ENCODE measurements around the gene PDCD2L. TPM values are rescaled to one million over a fixed set of nuclear protein-coding genes. Genes with fewer than 3 reads are reported as not detected.
"Not testable (repeated sequence)": the region's sequence is repeated elsewhere in the genome, so short reads cannot be mapped to it uniquely, and the experiment has no call there.

The PDCD2L gene
- polyA plus RNA-seq, 1 donor (not counting 4 experiments of a cell fraction or from before 2014, with no cell fraction given), result 23.8 TPM

GRCh38 chr19:34386645-34387445 is 17.4 kb upstream of the PDCD2L start:
- Histone ChIP-seq H3K27me3 (ENCODE audit: control insufficient read depth, extremely low read depth, insufficient read depth, low read length) (no peaks in the 10 kb centered on the region), H2AFZ (ENCODE audit: control insufficient read depth, low read length) (no peak overlapping the region), H3K79me2 (ENCODE audit: control insufficient read depth, insufficient read depth, low read length) (no peaks in the 10 kb centered on the region), H4K20me1 (ENCODE audit: control insufficient read depth, extremely low read depth, insufficient read depth, low read length) (peaks cover 4% of the 10 kb centered on the region), H3K4me2 (ENCODE audit: control insufficient read depth, extremely low read depth, insufficient read depth, low read depth, low read length) (no peak overlapping the region), H3K9me1 (ENCODE audit: control insufficient read depth, extremely low read depth, insufficient read depth, low read length) (no peaks in the 10 kb centered on the region), H3K9me3 (ENCODE audit: control insufficient read depth, low read depth, low read length) (no peaks in the 10 kb centered on the region), H3K4me1 (ENCODE audit: control insufficient read depth, extremely low read depth, insufficient read depth, low read length) (no peaks in the 10 kb centered on the region), H3K9ac (ENCODE audit: control insufficient read depth, extremely low read depth, insufficient read depth, low read length) (no peak overlapping the region), H3K36me3 (ENCODE audit: control insufficient read depth in 2 of 2, extremely low read depth in 1 of 2, insufficient read depth in 2 of 2, low read length in 2 of 2) (peaks cover 75 to 88% of the 10 kb centered on the region in 2 experiments), H3K4me3 (ENCODE audit: control insufficient read depth in 2 of 3, extremely low read depth in 1 of 3, insufficient read depth in 2 of 3, low read depth in 1 of 3, low read length in 3 of 3) (no peak overlapping the region), H3K27ac (ENCODE audit: control insufficient read depth, insufficient read depth, low read length) (no peak overlapping the region)
- dilution Hi-C loops (cut with MboI; ENCODE audit: extremely low pct_ligation_motif_present, low sequenced_read_pairs), result no loop called here
- TF ChIP-seq CTCF (optimal IDR thresholded peaks at IDR 0.05 in 1 of 3, IDR thresholded peaks at IDR 0.05 in 1 of 3, conservative IDR thresholded peaks at IDR 0.05 in 1 of 3; ENCODE audit: extremely low read depth in 1 of 3, insufficient read depth in 2 of 3, low read length in 3 of 3) (no peak), EZH2 (IDR thresholded peaks at IDR 0.05; ENCODE audit: low read length) (no peak)
- DNase-seq (ENCODE audit: low read depth, low spot score) (no peak), FAIRE-seq (no peak)

DNA sequence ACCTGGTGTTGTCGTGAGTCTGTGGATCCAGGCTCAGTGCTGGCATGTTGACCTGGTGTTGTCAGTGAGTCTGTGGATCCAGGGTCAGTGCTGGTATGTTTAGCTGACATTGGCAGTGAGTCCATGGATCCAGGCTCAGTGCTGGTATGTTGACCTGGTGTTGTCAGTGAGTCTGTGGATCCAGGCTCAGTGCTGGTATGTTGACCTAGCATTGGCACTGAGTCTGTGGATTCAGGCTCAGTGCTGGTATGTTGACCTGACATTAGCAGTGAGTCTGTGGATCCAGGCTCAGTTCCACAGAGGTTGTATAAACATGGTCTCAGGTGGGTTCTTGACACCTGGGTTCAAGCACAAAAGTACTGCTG is 16.8 kb upstream of the PDCD2L start:
- Histone ChIP-seq H3K9me3 (ENCODE audit: control insufficient read depth, low read depth, low read length) (no peaks in the 10 kb centered on the region), H3K79me2 (ENCODE audit: control insufficient read depth, insufficient read depth, low read length) (no peaks in the 10 kb centered on the region), H3K36me3 (ENCODE audit: control insufficient read depth in 2 of 2, extremely low read depth in 1 of 2, insufficient read depth in 2 of 2, low read length in 2 of 2) (peaks cover 72 to 88% of the 10 kb centered on the region in 2 experiments), H3K27me3 (ENCODE audit: control insufficient read depth, extremely low read depth, insufficient read depth, low read length) (no peaks in the 10 kb centered on the region), H4K20me1 (ENCODE audit: control insufficient read depth, extremely low read depth, insufficient read depth, low read length) (peaks cover 4% of the 10 kb centered on the region), H3K9me1 (ENCODE audit: control insufficient read depth, extremely low read depth, insufficient read depth, low read length) (no peaks in the 10 kb centered on the region), H3K4me2 (ENCODE audit: control insufficient read depth, extremely low read depth, insufficient read depth, low read depth, low read length) (no peak overlapping the region), H3K27ac (ENCODE audit: control insufficient read depth, insufficient read depth, low read length) (no peak overlapping the region), H3K9ac (ENCODE audit: control insufficient read depth, extremely low read depth, insufficient read depth, low read length) (no peak overlapping the region), H3K4me1 (ENCODE audit: control insufficient read depth, extremely low read depth, insufficient read depth, low read length) (no peaks in the 10 kb centered on the region), H3K4me3 (ENCODE audit: control insufficient read depth in 2 of 3, extremely low read depth in 1 of 3, insufficient read depth in 2 of 3, low read depth in 1 of 3, low read length in 3 of 3) (no peak overlapping the region), H2AFZ (ENCODE audit: control insufficient read depth, low read length) (no peak overlapping the region)
- TF ChIP-seq CTCF (optimal IDR thresholded peaks at IDR 0.05 in 1 of 3, IDR thresholded peaks at IDR 0.05 in 1 of 3, conservative IDR thresholded peaks at IDR 0.05 in 1 of 3; ENCODE audit: extremely low read depth in 1 of 3, insufficient read depth in 2 of 3, low read length in 3 of 3), result no peak
- TF ChIP-seq EZH2 (IDR thresholded peaks at IDR 0.05; ENCODE audit: low read length), result no peak
- FAIRE-seq (no peak), DNase-seq (ENCODE audit: low read depth, low spot score) (no peak)
- dilution Hi-C loops (cut with MboI; ENCODE audit: extremely low pct_ligation_motif_present, low sequenced_read_pairs), result no loop called here

GRCh38 chr19:34388745-34389144 is 15.5 kb upstream of the PDCD2L start:
- H3K27ac ChIP-seq (ENCODE audit: control insufficient read depth, insufficient read depth, low read length); dilution Hi-C loops (cut with MboI; ENCODE audit: extremely low pct_ligation_motif_present, low sequenced_read_pairs); H3K9ac ChIP-seq (ENCODE audit: control insufficient read depth, extremely low read depth, insufficient read depth, low read length); H3K9me1 ChIP-seq (ENCODE audit: control insufficient read depth, extremely low read depth, insufficient read depth, low read length); H3K27me3 ChIP-seq (ENCODE audit: control insufficient read depth, extremely low read depth, insufficient read depth, low read length); H3K4me2 ChIP-seq (ENCODE audit: control insufficient read depth, extremely low read depth, insufficient read depth, low read depth, low read length); H4K20me1 ChIP-seq (ENCODE audit: control insufficient read depth, extremely low read depth, insufficient read depth, low read length); H3K9me3 ChIP-seq (ENCODE audit: control insufficient read depth, low read depth, low read length); H2AFZ ChIP-seq (ENCODE audit: control insufficient read depth, low read length); DNase-seq (ENCODE audit: low read depth, low spot score); FAIRE-seq; H3K4me1 ChIP-seq (ENCODE audit: control insufficient read depth, extremely low read depth, insufficient read depth, low read length); H3K4me3 ChIP-seq (ENCODE audit: control insufficient read depth in 2 of 3, extremely low read depth in 1 of 3, insufficient read depth in 2 of 3, low read depth in 1 of 3, low read length in 3 of 3); H3K79me2 ChIP-seq (ENCODE audit: control insufficient read depth, insufficient read depth, low read length): not testable (repeated sequence)
- peaks cover 69 to 85% of the 10 kb centered on the region in 2 experiments for H3K36me3 ChIP-seq (ENCODE audit: control insufficient read depth in 2 of 2, extremely low read depth in 1 of 2, insufficient read depth in 2 of 2, low read length in 2 of 2)
